ENCODE measurements around the gene FAM13A.

DNA sequence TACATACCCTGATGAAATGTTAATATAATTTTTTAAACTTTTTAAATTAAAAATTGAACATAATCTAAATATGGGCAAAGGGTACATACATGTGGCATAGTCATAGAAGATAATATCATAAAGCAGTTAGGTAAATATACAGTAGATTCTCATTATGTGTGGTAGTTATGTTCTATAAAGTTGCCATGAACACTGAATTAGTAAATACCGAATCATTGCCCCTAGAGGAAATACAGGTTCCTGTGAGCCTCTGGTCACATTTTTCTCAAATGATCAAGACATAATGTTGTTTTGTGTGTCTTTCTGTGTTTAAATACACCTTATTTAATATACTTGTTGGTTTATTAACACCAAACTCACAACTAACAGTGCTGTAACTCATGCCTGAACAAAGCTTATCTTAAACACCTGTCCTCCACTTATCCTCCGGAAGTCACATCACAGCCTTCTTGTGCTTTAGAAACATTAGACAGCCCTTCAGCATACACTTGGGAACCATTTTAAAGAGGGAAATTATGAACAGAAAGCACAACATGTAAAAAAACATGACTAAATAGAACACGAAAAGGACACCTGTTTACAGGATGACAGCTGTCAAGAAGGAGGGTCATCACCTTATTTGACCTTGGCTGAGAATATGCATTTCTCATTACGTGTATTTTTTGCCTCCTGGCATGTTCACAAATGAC is 190.0 kb downstream of the FAM13A start:
- no peak for TF ChIP-seq EZH2 (optimal IDR thresholded peaks at IDR 0.05; ENCODE audit: low read depth, low read length)
- no peak for TF ChIP-seq CTCF (IDR thresholded peaks at IDR 0.05; ENCODE audit: low read length)
- TF ChIP-seq EZH2phosphoT487 (IDR thresholded peaks at IDR 0.05; ENCODE audit: low read length), result no peak

All from MM.1S (cell line).